Posterior vena cava (tissue), 2 donors: ENCODE data around the gene SFR1. TPM values are rescaled to one million over a fixed set of nuclear protein-coding genes. Genes with fewer than 3 reads are reported as not detected.

Experiments used
- DNase-seq: peaks from one replicate; pipeline ENCODE4 v3.0.0-alpha.2; 2020; ENCODE audit warnings: low spot score
- intact Hi-C, 2 donors: fragments of 100-400 bp; cut with DNase I; formaldehyde crosslinking; loops; one replicate each; pipeline versions ENCODE4 v1.14.1 to v1.14.2; 2022 to 2023
- total RNA-seq, 2 donors: library from RNA; stranded (reverse); fragmentation: NEBNext Ultra II Directional; extraction: Animal tissue kit (Norgen Biotek cat#: 25700); gene quantifications; one replicate each; pipeline ENCODE4 v1.2.1, GENCODE V29; 2021
- donor health status: DM: yes; HTN: yes; CAD: no.
- donor health status: DM: yes; HTN: yes; CAD: no.

SFR1 gene
- total RNA-seq, 2 donors from 2014 or later: 7.6 to 9.2 TPM

GRCh38 chr10:104100795-104101194 lies 21.2 kb upstream of the SFR1 start:
- no peak for DNase-seq
- intact Hi-C loops: no loop called here

- intact Hi-C loops: no loop called here
- DNase-seq: no peak
Measured at GRCh38 chr10:104101902-104102301, 20.1 kb upstream of the SFR1 start.

GRCh38 chr10:104103956-104104355 lies 18.0 kb upstream of the SFR1 start:
- DNase-seq: no peak
- intact Hi-C loops: no loop called here

- no peak for DNase-seq
- intact Hi-C loops: no loop called here
Measured at GRCh38 chr10:104104418-104104817, 17.6 kb upstream of the SFR1 start.

GRCh38 chr10:104104926-104105325 lies 17.0 kb upstream of the SFR1 start:
- no peak for DNase-seq
- intact Hi-C loops: no loop called here

- intact Hi-C loops: no loop called here
- DNase-seq: no peak
Measured at GRCh38 chr10:104109908-104110662, 11.9 kb upstream of the SFR1 start.

GRCh38 chr10:104113376-104113956 lies 8.5 kb upstream of the SFR1 start:
- no peak for DNase-seq
- intact Hi-C loops: no loop called here

GRCh38 chr10:104117839-104118323 lies 4.1 kb upstream of the SFR1 start:
- intact Hi-C loops: no loop called here
- no peak for DNase-seq

- intact Hi-C loops: loop anchor here in 1 of 2 donors (10.0 kb wide), 1 partner anchor 215 kb away; no protein-coding TSS in a partner anchor
- DNase-seq: no peak
Measured at GRCh38 chr10:104119996-104120395, 2.0 kb upstream of the SFR1 start.

- intact Hi-C loops: loop anchor here in 1 of 2 donors (10.0 kb wide), 1 partner anchor 216 kb away; no protein-coding TSS in a partner anchor
- DNase-seq: no peak
Measured at GRCh38 chr10:104120512-104120902, 1.5 kb upstream of the SFR1 start.

- intact Hi-C loops: loop anchor here in 1 of 2 donors (10.0 kb wide), 1 partner anchor 216 kb away; no protein-coding TSS in a partner anchor
- DNase-seq: peak; percentile 96
Measured at GRCh38 chr10:104120903-104121484, 977 bp upstream of the SFR1 start.

GRCh38 chr10:104122225-104123107 lies 495 bp downstream of the SFR1 start:
- DNase-seq: peak; percentile 70
- intact Hi-C loops: loop anchor here in 1 of 2 donors (10.0 kb wide), 1 partner anchor 218 kb away; no protein-coding TSS in a partner anchor

- no peak for DNase-seq
- intact Hi-C loops: loop anchor here in 1 of 2 donors (10.0 kb wide), 1 partner anchor 219 kb away; no protein-coding TSS in a partner anchor
Measured at GRCh38 chr10:104123397-104123796, 1.4 kb downstream of the SFR1 start.

- intact Hi-C loops: loop anchor here in 1 of 2 donors (10.0 kb wide), 1 partner anchor 223 kb away; no protein-coding TSS in a partner anchor
Measured at GRCh38 chr10:104127411-104127810, 5.4 kb downstream of the SFR1 start.

GRCh38 chr10:104128214-104128613 lies 6.2 kb downstream of the SFR1 start:
- intact Hi-C loops: loop anchor here in 1 of 2 donors (10.0 kb wide), 1 partner anchor 223 kb away; no protein-coding TSS in a partner anchor
- no peak for DNase-seq

More at GRCh38 chr10:104127411-104127810, 5.4 kb downstream of the SFR1 start:
- no peak for DNase-seq

- intact Hi-C loops: no loop called here
- DNase-seq: no peak
Measured at GRCh38 chr10:104130041-104130440, 8.1 kb downstream of the SFR1 start.

- no peak for DNase-seq
- intact Hi-C loops: no loop called here
Measured at GRCh38 chr10:104138131-104138530, 16.2 kb downstream of the SFR1 start.

GRCh38 chr10:104139221-104139620 lies 17.2 kb downstream of the SFR1 start:
- intact Hi-C loops: no loop called here
- DNase-seq: no peak

GRCh38 chr10:104142081-104142480 lies 20.1 kb downstream of the SFR1 start:
- DNase-seq: no peak
- intact Hi-C loops: no loop called here
